Gastrocnemius medialis (tissue), 4 donors: ENCODE measurements around the gene FAM240B. TPM values are rescaled to one million over a fixed set of nuclear protein-coding genes. Genes with fewer than 3 reads are reported as not detected.

Experiments
- ATAC-seq, 2 donors: fragments of 150-250 bp; one replicate each; pipeline ENCODE4 v1.9.1; 2016
- DNase-seq, 2 donors: peaks; one replicate each; pipeline ENCODE4 v3.0.0-alpha.2; 2019
- H3K27ac ChIP-seq, 4 donors: fragments of 200-600 bp; sonication (generic); 1 replicate in 1 of 4; 2 replicates in 3 of 4; pipeline ENCODE4 v1.5.1; 2016 to 2018; ENCODE audit warnings: mild to moderate bottlenecking in 2 of 4, moderate library complexity in 1 of 4
- H3K27me3 ChIP-seq, 3 donors: fragments of 200-600 bp; sonication (generic) in 2 of 3; 1 replicate in 1 of 3; 2 replicates in 2 of 3; pipeline versions ENCODE4 v1.5.1 to v1.6.0; 2016 to 2019; ENCODE audit warnings: mild to moderate bottlenecking in 1 of 3, moderate library complexity in 1 of 3
- H3K36me3 ChIP-seq, 2 donors: fragments of 200-600 bp; sonication (generic) in 1 of 2; one replicate each; pipeline ENCODE4 v1.5.1; 2017 to 2018
- H3K4me1 ChIP-seq, 2 donors: fragments of 200-600 bp; sonication (generic) in 1 of 2; one replicate each; pipeline ENCODE4 v1.5.1; 2016 to 2017; ENCODE audit warnings: mild to moderate bottlenecking in 2 of 2
- H3K4me3 ChIP-seq, 4 donors: fragments of 200-600 bp; sonication (generic) in 3 of 4; 1 replicate in 1 of 4; 2 replicates in 3 of 4; pipeline ENCODE4 v1.5.1; 2016 to 2019; ENCODE audit warnings: mild to moderate bottlenecking in 2 of 4
- H3K9me3 ChIP-seq, 3 donors: fragments of 200-600 bp; sonication (generic) in 2 of 3; 1 replicate in 1 of 3; 2 replicates in 2 of 3; pipeline ENCODE4 v1.5.1; 2016 to 2019
- CTCF ChIP-seq, 5 experiments: fragments of 450-650 bp in 3 of 5; fragments of 200-600 bp in 2 of 5; sonication (generic) in 2 of 5; IDR thresholded peaks in 4 of 5; conservative IDR thresholded peaks in 1 of 5; 1 replicate in 4 of 5; 2 replicates in 1 of 5; pipeline ENCODE4 v1.5.1; 2016 to 2019; ENCODE audit warnings: antibody characterized with exemption in 5 of 5, mild to moderate bottlenecking in 3 of 5, moderate library complexity in 3 of 5
- POLR2A ChIP-seq, 2 donors: fragments of 450-650 bp; IDR thresholded peaks; one replicate each; pipeline ENCODE4 v1.6.1; 2017; ENCODE audit warnings: antibody characterized with exemption in 2 of 2, mild to moderate bottlenecking in 2 of 2, moderate library complexity in 2 of 2
- in situ Hi-C, 4 donors: fragments of 200-750 bp; cut with MboI; loops; one replicate each; pipeline versions ENCODE4 v1.15.0 to v1.8.0; 2017; ENCODE audit warnings: low sequenced_read_pairs in 4 of 4
- intact Hi-C: fragments of 100-400 bp; cut with DNase I; formaldehyde crosslinking; loops from one replicate; pipeline ENCODE4 v1.15.1; 2023; ENCODE audit warnings: low total_unique reads
- total RNA-seq, 4 donors: library from RNA; depleted of rRNA; stranded (reverse); fragments of >200 nt; gene quantifications; one replicate each; pipeline versions ENCODE4 v1.1.0 to v1.2.3, GENCODE V29; 2016

FAM240B gene
- total RNA-seq, 4 donors from 2014 or later: not detected

- Histone ChIP-seq H3K36me3 (no peaks in the 10 kb centered on the region), H3K27me3 (no peaks in the 10 kb centered on the region), H3K4me1 (no peaks in the 10 kb centered on the region), H3K4me3 (no peak overlapping the region), H3K9me3 (no peaks in the 10 kb centered on the region), H3K27ac (no peak overlapping the region)
- ATAC-seq (no peak), DNase-seq (no peak)
- intact Hi-C loops (no loop called here), in situ Hi-C loops (no loop called here)
- TF ChIP-seq CTCF (IDR thresholded peaks at IDR 0.05 in 4 of 5, conservative IDR thresholded peaks at IDR 0.05 in 1 of 5) (no peak), POLR2A (IDR thresholded peaks at IDR 0.05) (no peak)
Measured at GRCh38 chr9:38697776-38698300, 22.1 kb downstream of the FAM240B start.

- Histone ChIP-seq H3K4me3 (no peak overlapping the region), H3K27ac (no peak overlapping the region), H3K4me1 (no peaks in the 10 kb centered on the region), H3K9me3 (no peaks in the 10 kb centered on the region), H3K36me3 (no peaks in the 10 kb centered on the region), H3K27me3 (no peaks in the 10 kb centered on the region)
- intact Hi-C loops: no loop called here
- ATAC-seq (no peak), DNase-seq (no peak)
- TF ChIP-seq CTCF (IDR thresholded peaks at IDR 0.05 in 4 of 5, conservative IDR thresholded peaks at IDR 0.05 in 1 of 5) (no peak), POLR2A (IDR thresholded peaks at IDR 0.05) (no peak)
- in situ Hi-C loops: no loop called here
Measured at GRCh38 chr9:38696999-38697398, 22.9 kb downstream of the FAM240B start.

- no peak overlapping the region for H3K27ac ChIP-seq
- H3K4me3 ChIP-seq: no peak overlapping the region
- ATAC-seq: no peak
- in situ Hi-C loops: no loop called here
- H3K36me3 ChIP-seq: no peaks in the 10 kb centered on the region
- H3K4me1 ChIP-seq: no peaks in the 10 kb centered on the region
- DNase-seq: no peak
- TF ChIP-seq POLR2A (IDR thresholded peaks at IDR 0.05): no peak
- TF ChIP-seq CTCF (IDR thresholded peaks at IDR 0.05 in 4 of 5, conservative IDR thresholded peaks at IDR 0.05 in 1 of 5): no peak
- no peaks in the 10 kb centered on the region for H3K27me3 ChIP-seq
- H3K9me3 ChIP-seq: no peaks in the 10 kb centered on the region
- intact Hi-C loops: no loop called here
Measured at GRCh38 chr9:38694676-38695075, 25.3 kb downstream of the FAM240B start.

GRCh38 chr9:38692707-38693106 is 27.2 kb downstream of the FAM240B start:
- Histone ChIP-seq H3K36me3 (no peaks in the 10 kb centered on the region), H3K4me3 (no peak overlapping the region), H3K9me3 (no peaks in the 10 kb centered on the region), H3K27ac (no peak overlapping the region), H3K27me3 (no peaks in the 10 kb centered on the region), H3K4me1 (no peaks in the 10 kb centered on the region)
- ATAC-seq: no peak
- in situ Hi-C loops: no loop called here
- no peak for DNase-seq
- TF ChIP-seq POLR2A (IDR thresholded peaks at IDR 0.05): no peak
- TF ChIP-seq CTCF (IDR thresholded peaks at IDR 0.05 in 4 of 5, conservative IDR thresholded peaks at IDR 0.05 in 1 of 5): no peak
- intact Hi-C loops: no loop called here

GRCh38 chr9:38690574-38690973 is 29.4 kb downstream of the FAM240B start:
- no peak for DNase-seq
- in situ Hi-C loops (no loop called here), intact Hi-C loops (no loop called here)
- no peak for TF ChIP-seq POLR2A (IDR thresholded peaks at IDR 0.05)
- no peak for TF ChIP-seq CTCF (IDR thresholded peaks at IDR 0.05 in 4 of 5, conservative IDR thresholded peaks at IDR 0.05 in 1 of 5)
- no peaks in the 10 kb centered on the region for H3K36me3 ChIP-seq
- no peaks in the 10 kb centered on the region for H3K9me3 ChIP-seq
- H3K4me1 ChIP-seq: no peaks in the 10 kb centered on the region
- H3K27ac ChIP-seq: no peak overlapping the region
- H3K27me3 ChIP-seq: no peaks in the 10 kb centered on the region
- no peak overlapping the region for H3K4me3 ChIP-seq
- ATAC-seq: no peak
